LoVo (cell line): ENCODE measurements around the gene CLDN24.

Experiments used
- DNase-seq: peaks from one replicate; pipeline ENCODE4 v3.0.0-alpha.2; 2016; ENCODE audit warnings: low spot score

Gene CLDN24

DNA sequence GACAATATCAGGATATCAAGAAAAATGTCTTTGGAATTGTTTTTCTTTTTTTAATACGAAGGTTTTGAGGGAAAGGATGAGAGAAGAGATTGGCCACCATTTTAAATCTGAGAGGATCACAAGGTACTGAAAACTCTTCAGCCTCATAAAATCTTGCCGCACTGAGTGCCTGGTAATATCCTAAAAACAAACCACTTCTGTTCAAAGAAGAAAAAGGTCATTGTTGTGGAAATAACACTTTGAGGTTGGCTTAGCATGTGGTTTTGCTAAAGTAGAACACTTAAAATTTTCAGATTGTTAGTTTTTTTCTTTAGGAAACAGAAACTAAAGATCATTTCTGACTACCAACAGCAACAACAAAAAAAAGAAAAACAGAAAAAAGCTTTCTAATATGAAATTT lies 1.1 kb downstream of the CLDN24 start:
- DNase-seq = no peak

- no peak for DNase-seq
Measured at GRCh38 chr4:183320211-183321059, 1.8 kb downstream of the CLDN24 start, which contains the start of gene CLDN22. TSS of gene CLDN22 (minus strand) at chr4:183320276. CDS start at chr4:183320218, 58 bp downstream.

DNA sequence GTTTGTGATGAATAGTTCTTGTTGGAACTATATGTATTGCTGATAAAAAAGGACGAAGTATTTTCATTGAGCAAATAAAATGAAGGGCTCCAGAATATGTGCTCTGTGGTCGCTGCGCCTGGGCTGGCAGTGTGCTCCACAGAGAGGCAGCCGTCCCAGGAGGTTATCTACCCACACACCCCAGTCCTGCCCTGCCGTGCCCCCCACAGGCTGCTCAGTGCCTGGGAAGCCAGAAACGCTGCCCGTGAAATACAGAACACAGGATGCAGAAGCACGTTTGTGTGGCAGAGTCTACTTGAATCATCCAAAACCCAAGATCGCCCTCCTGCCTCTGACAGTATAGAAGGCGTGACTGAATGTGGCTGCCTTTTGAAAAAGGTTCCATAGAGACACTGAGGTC lies 3.6 kb downstream of the CLDN24 start:
- no peak for DNase-seq

- no peak for DNase-seq
Measured at GRCh38 chr4:183314806-183315205, 7.4 kb downstream of the CLDN24 start.

DNA sequence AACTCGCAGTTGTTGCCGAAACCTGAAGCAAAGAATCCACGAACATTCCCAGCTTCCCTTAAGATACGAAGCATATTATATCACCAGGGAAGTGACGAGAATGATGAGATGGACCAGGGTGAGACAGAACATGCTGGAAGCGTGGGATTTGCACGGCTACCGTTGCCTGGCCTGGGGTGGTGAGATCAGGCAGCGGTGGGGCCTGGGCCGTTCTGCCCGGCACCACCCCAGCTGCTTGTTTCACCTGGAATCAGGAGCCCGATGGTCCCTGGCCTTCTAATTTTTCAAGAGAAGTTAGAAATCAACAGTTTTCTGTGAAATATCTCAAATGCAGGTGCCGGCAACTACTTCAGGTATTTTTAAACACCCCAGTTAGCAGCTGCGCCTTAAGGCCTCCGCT lies 7.9 kb downstream of the CLDN24 start:
- no peak for DNase-seq

GRCh38 chr4:183312841-183313240 lies 9.4 kb downstream of the CLDN24 start:
- DNase-seq = no peak

DNA sequence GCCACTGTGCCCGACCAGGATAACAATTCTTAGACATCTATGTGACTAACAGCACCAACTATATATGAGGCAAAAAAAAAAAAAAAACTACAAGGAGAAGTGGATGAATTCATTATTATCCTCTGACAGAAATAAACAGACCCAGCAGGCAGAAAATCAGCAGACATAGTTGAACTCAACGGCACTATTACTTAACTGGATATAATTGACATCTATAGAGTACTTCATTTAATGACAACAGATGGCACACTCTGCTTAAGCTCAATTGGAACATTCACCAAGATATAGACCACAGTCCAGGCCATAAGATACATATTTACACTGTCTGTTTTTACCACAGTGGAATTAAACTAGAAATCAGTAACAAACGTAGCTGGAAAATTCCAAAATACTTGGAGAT lies 15.4 kb downstream of the CLDN24 start:
- DNase-seq = no peak

DNA sequence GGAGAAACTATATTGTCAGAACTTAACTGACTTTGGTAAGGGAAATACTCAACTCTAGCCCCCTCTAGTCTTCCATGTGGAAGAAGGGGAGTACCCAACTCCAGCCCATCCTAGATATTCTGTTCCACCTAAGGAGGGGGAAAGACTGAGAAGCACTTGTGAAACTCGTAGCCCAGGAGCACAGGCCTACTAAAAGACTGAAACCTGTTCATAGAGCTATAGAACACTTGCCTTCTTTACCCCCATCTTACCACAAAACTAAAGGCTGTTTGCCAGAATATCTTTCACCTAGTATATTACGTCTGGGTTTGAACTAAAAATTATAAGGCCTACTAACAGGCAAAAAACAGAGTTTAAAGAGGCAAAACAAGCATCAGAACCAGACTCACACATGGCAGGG lies 17.7 kb downstream of the CLDN24 start:
- no peak for DNase-seq

DNA sequence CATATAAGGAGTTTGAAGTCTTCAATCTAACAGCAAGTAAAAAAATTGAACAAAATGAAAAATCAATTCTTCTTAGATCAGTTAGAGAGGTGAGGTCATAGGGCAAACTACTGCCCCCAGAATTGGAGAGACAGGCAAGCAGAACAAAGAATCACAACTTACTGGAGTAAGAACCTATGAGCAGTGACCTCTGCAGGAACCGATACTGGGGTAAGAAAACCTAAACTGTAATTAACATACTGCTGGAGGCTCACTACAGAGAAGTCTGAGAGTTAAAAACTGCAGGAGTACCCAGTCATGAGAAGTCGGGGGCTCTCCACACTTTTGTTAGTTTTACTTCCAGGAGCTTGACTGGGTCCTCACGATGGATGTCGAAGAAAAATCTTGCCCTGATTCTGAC lies 18.2 kb downstream of the CLDN24 start:
- no peak for DNase-seq

DNA sequence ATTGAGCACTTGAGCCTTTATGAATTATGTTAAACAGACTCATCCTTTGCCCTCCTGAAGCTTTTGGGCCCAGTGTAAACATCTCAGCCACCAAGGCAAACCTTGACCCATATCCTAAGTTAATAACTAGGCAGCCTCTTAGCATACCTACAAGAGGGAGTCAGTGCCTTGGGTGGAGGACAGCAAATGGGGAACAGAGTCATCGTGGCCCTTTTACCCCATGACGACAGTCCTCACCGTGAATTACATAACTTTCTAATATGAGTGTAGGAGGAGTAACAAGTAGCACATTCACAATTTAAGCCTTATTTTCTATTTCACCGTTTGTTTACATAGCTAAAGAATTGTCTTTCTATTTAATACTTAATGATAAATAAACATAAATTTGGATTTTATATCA lies 18.9 kb downstream of the CLDN24 start:
- DNase-seq = no peak

DNA sequence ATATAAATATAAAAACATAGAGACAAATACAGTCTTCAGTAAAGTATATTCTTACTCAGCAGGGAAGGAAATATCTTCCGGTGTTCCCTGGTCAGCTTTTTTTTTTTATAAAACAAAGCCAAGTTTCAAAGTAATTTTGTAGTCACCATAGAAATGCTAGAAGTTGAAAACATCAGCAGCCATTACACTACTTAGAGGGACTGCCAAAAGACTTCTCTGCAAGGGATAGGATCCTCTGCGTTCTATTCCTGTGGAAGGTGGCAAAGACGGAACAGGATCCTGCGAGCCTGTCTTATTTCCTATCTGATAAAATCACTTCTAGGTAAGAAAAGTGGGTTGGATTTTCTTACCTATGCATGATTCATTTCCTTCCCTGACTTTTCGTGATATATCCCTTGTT lies 21.6 kb downstream of the CLDN24 start:
- no peak for DNase-seq

DNA sequence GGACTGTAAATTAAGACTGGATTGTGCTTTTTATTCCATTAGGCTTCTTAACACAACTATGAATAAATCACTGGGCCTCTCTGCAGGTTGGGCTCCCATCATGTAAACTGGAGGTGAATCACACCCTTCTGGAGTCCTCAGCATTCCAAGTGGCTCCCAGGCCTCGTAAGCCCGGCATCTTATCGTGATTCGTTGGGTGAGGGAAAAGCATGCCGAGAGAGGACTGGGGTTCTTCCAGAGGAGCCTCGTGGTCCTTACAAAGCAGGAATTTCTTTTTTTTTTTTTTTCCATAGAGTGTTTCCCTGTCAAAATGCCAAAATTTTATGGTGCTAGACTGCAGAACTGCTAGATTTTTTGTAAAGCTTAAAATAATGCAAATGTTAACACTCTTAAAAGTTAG lies 22.2 kb downstream of the CLDN24 start:
- no peak for DNase-seq

- DNase-seq = no peak
Measured at GRCh38 chr4:183299464-183299863, 22.8 kb downstream of the CLDN24 start.

GRCh38 chr4:183297675-183298074 lies 24.6 kb downstream of the CLDN24 start:
- DNase-seq = no peak

DNA sequence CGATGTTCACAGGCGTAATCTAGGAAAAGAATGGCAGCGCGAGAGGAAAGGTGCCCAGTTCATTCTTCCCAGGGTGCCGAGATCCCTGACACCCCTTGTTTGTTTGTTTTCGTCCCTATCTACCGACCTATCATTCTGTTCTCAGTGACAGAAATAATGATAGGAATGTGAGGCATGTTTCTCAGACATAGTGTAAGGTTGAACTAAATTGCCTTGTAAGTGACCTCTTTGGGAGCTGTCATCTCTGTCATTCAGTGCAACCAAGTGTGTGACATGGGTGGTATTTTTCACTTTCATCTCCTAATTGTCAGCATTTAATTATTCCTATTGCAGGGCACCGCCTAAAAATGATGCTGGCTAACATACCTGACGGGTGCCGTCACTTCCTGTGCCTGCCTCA lies 26.5 kb downstream of the CLDN24 start:
- DNase-seq = no peak

DNA sequence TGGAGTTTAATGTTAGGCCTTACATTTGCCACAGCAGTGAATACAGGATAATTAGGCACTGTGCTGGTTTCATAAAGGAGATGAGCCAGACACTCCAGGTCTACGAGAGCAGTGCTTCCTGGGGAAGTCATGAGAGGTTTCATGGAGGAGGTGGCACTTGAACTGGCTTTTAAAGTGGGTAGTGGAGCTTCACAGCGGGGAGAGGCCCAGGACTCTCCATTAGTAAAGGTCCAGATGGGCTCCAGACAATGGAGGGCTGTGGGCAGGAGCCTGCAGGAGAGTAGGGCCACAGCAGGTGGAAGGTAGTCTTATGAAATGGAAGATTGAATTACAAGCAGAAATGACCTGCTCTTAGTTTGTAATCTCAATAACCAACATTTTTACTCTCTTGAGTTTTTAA lies 31.2 kb downstream of the CLDN24 start:
- DNase-seq = no peak

GRCh38 chr4:183289688-183290087 lies 32.5 kb downstream of the CLDN24 start:
- no peak for DNase-seq

GRCh38 chr4:183288955-183289354 lies 33.3 kb downstream of the CLDN24 start:
- DNase-seq = no peak

GRCh38 chr4:183287677-183288076 lies 34.5 kb downstream of the CLDN24 start:
- no peak for DNase-seq

DNA sequence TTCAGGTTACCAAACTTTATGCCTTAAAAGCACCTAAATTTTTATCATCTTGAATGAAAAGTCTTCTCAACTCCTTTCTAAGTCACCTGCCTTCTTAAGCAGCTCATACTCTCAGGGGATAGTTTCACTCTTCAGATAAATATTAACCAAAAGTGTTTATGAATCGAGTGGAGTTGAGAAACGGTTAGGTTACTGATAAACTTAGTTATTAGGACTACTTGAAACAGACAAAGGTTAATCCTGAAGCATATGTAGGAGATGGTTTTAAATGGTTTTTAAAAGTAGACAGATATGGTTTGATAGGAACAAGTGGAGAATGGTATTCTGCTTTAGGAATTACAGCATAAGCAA lies 34.9 kb downstream of the CLDN24 start:
- DNase-seq = no peak

DNA sequence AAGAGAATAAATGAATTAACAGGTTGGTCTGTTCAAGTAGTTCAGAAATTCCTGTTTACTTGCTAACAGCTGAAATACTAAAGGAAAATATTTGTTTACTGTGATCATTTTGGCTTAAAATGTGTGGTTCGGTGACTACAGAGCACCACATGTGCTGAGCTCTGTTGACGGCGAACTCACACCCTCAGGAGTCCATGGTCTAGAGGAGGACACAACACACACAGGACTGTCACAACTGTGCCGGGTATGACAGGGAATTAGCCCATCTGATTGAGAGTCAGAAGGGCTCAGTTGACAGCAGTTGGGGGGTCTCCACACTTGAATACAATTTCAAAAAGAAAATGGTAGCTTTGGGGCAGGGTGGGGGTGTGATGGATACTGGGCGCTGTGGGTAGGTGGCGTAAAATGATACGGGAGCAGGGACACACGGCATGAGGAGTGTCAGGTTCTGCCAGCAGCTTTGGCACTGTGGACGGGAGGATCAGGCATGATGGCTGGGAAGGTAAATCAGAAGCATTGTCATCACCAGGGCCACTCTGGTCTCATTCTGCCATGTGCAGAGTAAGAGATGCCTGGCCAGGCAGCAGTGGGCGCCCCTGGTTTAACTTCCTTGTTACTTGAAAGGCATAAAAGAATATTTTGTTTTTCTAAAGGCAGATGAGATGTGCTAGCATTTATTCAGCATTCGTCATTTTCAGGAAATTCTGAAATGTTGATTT lies 35.5 kb downstream of the CLDN24 start:
- DNase-seq = no peak

DNA sequence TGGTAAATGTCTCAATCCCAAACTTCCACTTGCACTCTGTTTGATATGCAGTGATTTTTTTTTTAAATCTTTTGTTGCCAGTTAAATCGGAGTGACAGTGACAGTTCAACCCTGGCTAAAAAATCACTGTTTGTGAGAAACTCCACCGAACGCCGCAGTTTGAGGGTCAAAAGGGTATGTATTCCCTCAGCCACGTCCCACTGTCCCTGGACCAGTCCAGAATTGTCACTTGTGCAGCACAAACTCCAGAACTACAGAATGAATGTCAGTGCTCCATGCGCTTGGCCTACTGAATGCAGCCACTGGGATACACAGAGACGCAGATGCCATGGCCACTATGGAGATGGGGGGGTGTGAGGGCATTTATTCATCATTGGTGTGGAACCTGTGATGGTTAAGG lies 36.3 kb downstream of the CLDN24 start:
- no peak for DNase-seq

GRCh38 chr4:183284965-183285364 lies 37.3 kb downstream of the CLDN24 start:
- DNase-seq = no peak
